Endothelial cell of umbilical vein (primary cell): Measurements from ENCODE around the gene CTIF. TPM values are rescaled to one million over a fixed set of nuclear protein-coding genes. Genes with fewer than 3 reads are reported as not detected.

ENCODE experiments used
- BruUV-seq: library from RNA; stranded (reverse); fragments of 400-500 nt; replicated peaks from 2 replicates; lab custom pipeline; 2021; lab: Mats Ljungman, UMichigan
- CTCF ChIA-PET: fragments of 300-600, 350-600 bp; sonication (Branson Sonifier 250); formaldehyde crosslinking; loops from one replicate; lab custom pipeline; 2021; ENCODE audit warnings: antibody characterized with exemption, inconsistent platforms; lab: Charles Lee
- POLR2A ChIA-PET: fragments of 300-600, 350-600 bp; sonication (Branson Sonifier 250); formaldehyde crosslinking; loops from one replicate; lab custom pipeline; 2021; ENCODE audit warnings: antibody characterized with exemption, inconsistent platforms; lab: Charles Lee
- DNase-seq: peaks from one replicate; pipeline ENCODE4 v3.0.0-alpha.2; 2011; ENCODE audit warnings: low read depth, low spot score
- FAIRE-seq: peaks from 2 replicates; lab custom pipeline; 2011; peaks lifted over from hg19 to GRCh38; lab: Jason Lieb, UNC
- H2AFZ ChIP-seq: 2 replicates; pipeline ENCODE4 v1.6.0; 2012; ENCODE audit warnings: low read depth, low read length, control low read depth, inconsistent platforms
- H3K27ac ChIP-seq: 2 replicates; pipeline ENCODE4 v1.5.1; 2011; ENCODE audit warnings: low read depth, mild to moderate bottlenecking, control low read depth, low read length, moderate library complexity; ENCODE audit not compliant: insufficient read depth
- H3K27me3 ChIP-seq, 2 experiments: 2 replicates each; pipeline versions ENCODE4 v1.6.0 to v1.6.1; 2011; ENCODE audit warnings: low read length in 2 of 2, mixed read lengths in 1 of 2; ENCODE audit not compliant: control insufficient read depth in 2 of 2, insufficient read depth in 2 of 2
- H3K36me3 ChIP-seq, 2 experiments: 2 replicates in 1 of 2; 3 replicates in 1 of 2; pipeline ENCODE4 v1.5.1; 2011; ENCODE audit warnings: low read length in 2 of 2, mild to moderate bottlenecking in 1 of 2, moderate library complexity in 1 of 2; ENCODE audit not compliant: control insufficient read depth in 2 of 2, insufficient read depth in 2 of 2; ENCODE audit errors: extremely low read depth in 1 of 2
- H3K4me1 ChIP-seq: 3 replicates; pipeline ENCODE4 v1.5.1; 2011; ENCODE audit warnings: mild to moderate bottlenecking, low read length; ENCODE audit not compliant: control insufficient read depth, insufficient read depth; ENCODE audit errors: extremely low read depth
- H3K4me2 ChIP-seq: 2 replicates; pipeline ENCODE4 v1.6.1; 2011; ENCODE audit warnings: low read length, control low read depth, mixed read lengths; ENCODE audit not compliant: insufficient read depth
- H3K4me3 ChIP-seq, 3 experiments: fragments of 200-600 bp in 1 of 3; sonication (generic), shearing (Covaris generic) in 1 of 3; replicated peaks in 1 of 3; 2 replicates each; pipeline ENCODE4 v1.5.1; 2011 to 2016; ENCODE audit warnings: control low read depth in 3 of 3, low read length in 3 of 3, mild to moderate bottlenecking in 2 of 3, inconsistent platforms in 1 of 3, low read depth in 1 of 3, moderate library complexity in 1 of 3; ENCODE audit not compliant: insufficient read depth in 1 of 3
- H3K79me2 ChIP-seq: 2 replicates; pipeline ENCODE4 v1.6.0; 2012; ENCODE audit warnings: low read length, inconsistent platforms; ENCODE audit not compliant: control insufficient read depth, insufficient read depth
- H3K9ac ChIP-seq: replicated peaks from 2 replicates; pipeline ENCODE3; 2011; ENCODE audit warnings: low read length, control low read depth; ENCODE audit not compliant: insufficient read depth; ENCODE audit errors: extremely low read depth
- H3K9me1 ChIP-seq: replicated peaks from 3 replicates; pipeline ENCODE4 v1.6.0; 2011; ENCODE audit warnings: mild to moderate bottlenecking, low read length; ENCODE audit not compliant: control insufficient read depth, insufficient read depth; ENCODE audit errors: extremely low read depth
- H3K9me3 ChIP-seq: replicated peaks from 2 replicates; pipeline ENCODE4 v1.5.1; 2012; ENCODE audit warnings: low read length, inconsistent platforms; ENCODE audit not compliant: control insufficient read depth, insufficient read depth
- H4K20me1 ChIP-seq: replicated peaks from 2 replicates; pipeline ENCODE3; 2011; ENCODE audit warnings: mild to moderate bottlenecking, low read length; ENCODE audit not compliant: control insufficient read depth, insufficient read depth; ENCODE audit errors: extremely low read depth
- CTCF ChIP-seq, 2 donors: IDR thresholded peaks; 1 replicate in 1 of 2; 2 replicates in 1 of 2; pipeline ENCODE4 v1.5.1; 2011; ENCODE audit warnings: low read length in 2 of 2, mild to moderate bottlenecking in 2 of 2, moderate library complexity in 2 of 2, control low read depth in 1 of 2, inconsistent platforms in 1 of 2, low read depth in 1 of 2; ENCODE audit not compliant: insufficient read depth in 1 of 2; ENCODE audit errors: extremely low read depth in 1 of 2
- FOS ChIP-seq: IDR thresholded peaks from 2 replicates; pipeline ENCODE4 v1.6.1; 2011; ENCODE audit warnings: mild to moderate bottlenecking, low read length, moderate library complexity, borderline replicate concordance; ENCODE audit not compliant: insufficient read depth
- JUN ChIP-seq: IDR thresholded peaks from 2 replicates; pipeline ENCODE4 v1.6.1; 2011; ENCODE audit warnings: borderline replicate concordance, low read depth; ENCODE audit not compliant: insufficient read length, insufficient read depth
- MAX ChIP-seq: IDR thresholded peaks from 2 replicates; pipeline ENCODE4 v1.6.1; 2011; ENCODE audit not compliant: insufficient read depth, insufficient read length
- POLR2A ChIP-seq: IDR thresholded peaks from 2 replicates; pipeline ENCODE4 v1.6.1; 2012; ENCODE audit warnings: low read depth, mild to moderate bottlenecking, control low read depth, low read length
- dilution Hi-C: fragments of 300-500 bp; cut with MboI; formaldehyde crosslinking; loops from one replicate; pipeline ENCODE4 v1.15.0; 2019; ENCODE audit warnings: low sequenced_read_pairs; ENCODE audit not compliant: extremely low pct_ligation_motif_present
- intact Hi-C: fragments of 100-400 bp; cut with micrococcal nuclease; formaldehyde crosslinking; loops from one replicate; pipeline ENCODE4 v1.10.0; 2022
- polyA plus RNA-seq, 4 experiments: library from polyadenylated mRNA; depleted of rRNA in 3 of 4; stranded (reverse) in 3 of 4; unstranded in 1 of 4; fragments of >200 nt; gene quantifications; 2 replicates each; pipeline versions ENCODE4 v1.2.1 to v1.2.3, GENCODE V29; 2011 to 2012; ENCODE audit warnings: missing spikeins in 1 of 4
- total RNA-seq: library from RNA; stranded (reverse); gene quantifications from 2 replicates; pipeline ENCODE4 v1.2.3, GENCODE V29; 2021

The CTIF gene
- total and polyA plus RNA-seq, 2 donors (not counting 3 experiments of a cell fraction or from before 2014, with no cell fraction given), result 20.9 to 57.7 TPM

GRCh38 chr18:48824231-48824970, 285.6 kb downstream of the CTIF start:
- ChIA-PET POLR2A (no interaction called here), CTCF (interaction anchor here (1.0 kb wide), 1 partner anchor 113 kb away, joined by 3 read pairs; no protein-coding TSS in a partner anchor)
- BruUV-seq, result no TSS peak
- TF ChIP-seq MAX (no peak), JUN (no peak), POLR2A (no peak), CTCF (IDR thresholded peaks at IDR 0.05; ENCODE audit: extremely low read depth in 1 of 2, insufficient read depth in 1 of 2, low read depth in 1 of 2, low read length in 2 of 2) (no peak), FOS (no peak)
- H3K36me3 ChIP-seq, result no peaks in the 10 kb centered on the region
- no peak for DNase-seq
- no peaks in the 10 kb centered on the region for H3K27me3 ChIP-seq
- no peak overlapping the region for H2AFZ ChIP-seq
- FAIRE-seq, result no peak
- H3K4me1 ChIP-seq, result peaks cover 26% of the 10 kb centered on the region
- H3K9ac ChIP-seq, result no peak overlapping the region
- no peaks in the 10 kb centered on the region for H3K9me1 ChIP-seq
- H3K27ac ChIP-seq, result no peak overlapping the region
- H4K20me1 ChIP-seq, result no peaks in the 10 kb centered on the region
- no peaks in the 10 kb centered on the region for H3K79me2 ChIP-seq
- no peak overlapping the region for H3K4me2 ChIP-seq
- no peaks in the 10 kb centered on the region for H3K9me3 ChIP-seq
- intact Hi-C loops (no loop called here), dilution Hi-C loops (no loop called here)
- no peak overlapping the region for H3K4me3 ChIP-seq
